HG03439 (cell line): ENCODE results near the gene POLR3A.

Source experiments
- ATAC-seq: cut with Tn5 transposase; IDR thresholded peaks from one replicate; pipeline ENCODE4 v1.9.1; 2021; ENCODE audit warnings: mild to moderate bottlenecking, moderate library complexity; ENCODE audit not compliant: unreplicated experiment

POLR3A gene

GRCh38 chr10:77983384-77984341 is 45.7 kb downstream of the POLR3A start:
- ATAC-seq = no peak

GRCh38 chr10:77981281-77981680 is 48.0 kb downstream of the POLR3A start:
- ATAC-seq = no peak

GRCh38 chr10:77979221-77979620 is 50.1 kb downstream of the POLR3A start:
- ATAC-seq = no peak

GRCh38 chr10:77978360-77978759 is 51.0 kb downstream of the POLR3A start:
- ATAC-seq = no peak

- ATAC-seq = no peak
These were observed 51.4 kb downstream of the POLR3A start for GRCh38 chr10:77977934-77978333.

- no peak for ATAC-seq
These were observed 52.3 kb downstream of the POLR3A start for GRCh38 chr10:77977016-77977415.

- ATAC-seq = no peak
These were observed 54.1 kb downstream of the POLR3A start for GRCh38 chr10:77975086-77975666.

- ATAC-seq = no peak
These were observed 54.8 kb downstream of the POLR3A start for GRCh38 chr10:77974396-77975074.

- no peak for ATAC-seq
These were observed 56.0 kb downstream of the POLR3A start for GRCh38 chr10:77973276-77973675.

GRCh38 chr10:77972148-77972547 is 57.2 kb downstream of the POLR3A start:
- no peak for ATAC-seq

- no peak for ATAC-seq
These were observed 57.5 kb downstream of the POLR3A start for GRCh38 chr10:77971804-77972144.

- ATAC-seq = no peak
These were observed 58.2 kb downstream of the POLR3A start for GRCh38 chr10:77970869-77971803.

GRCh38 chr10:77969114-77969513 is 60.2 kb downstream of the POLR3A start:
- no peak for ATAC-seq

- ATAC-seq = no peak
These were observed 61.7 kb downstream of the POLR3A start for GRCh38 chr10:77967611-77968022.

GRCh38 chr10:77965294-77965693 is 64.0 kb downstream of the POLR3A start:
- no peak for ATAC-seq

GRCh38 chr10:77964811-77965210 is 64.5 kb downstream of the POLR3A start:
- no peak for ATAC-seq

GRCh38 chr10:77963901-77964300 is 65.4 kb downstream of the POLR3A start:
- ATAC-seq = no peak

GRCh38 chr10:77962350-77963146 is 66.8 kb downstream of the POLR3A start:
- ATAC-seq = no peak

- ATAC-seq = no peak
These were observed 67.6 kb downstream of the POLR3A start for GRCh38 chr10:77961668-77962067.

GRCh38 chr10:77960829-77961329 is 68.4 kb downstream of the POLR3A start:
- no peak for ATAC-seq
